ENCODE measurements around the gene SLC26A8. TPM values are rescaled to one million over a fixed set of nuclear protein-coding genes. Genes with fewer than 3 reads are reported as not detected.
"Not testable (repeated sequence)": the region's sequence is repeated elsewhere in the genome, so short reads cannot be mapped to it uniquely, and the experiment has no call there.

The SLC26A8 gene
- total RNA-seq, 1 donor: under 0.01 TPM

DNA sequence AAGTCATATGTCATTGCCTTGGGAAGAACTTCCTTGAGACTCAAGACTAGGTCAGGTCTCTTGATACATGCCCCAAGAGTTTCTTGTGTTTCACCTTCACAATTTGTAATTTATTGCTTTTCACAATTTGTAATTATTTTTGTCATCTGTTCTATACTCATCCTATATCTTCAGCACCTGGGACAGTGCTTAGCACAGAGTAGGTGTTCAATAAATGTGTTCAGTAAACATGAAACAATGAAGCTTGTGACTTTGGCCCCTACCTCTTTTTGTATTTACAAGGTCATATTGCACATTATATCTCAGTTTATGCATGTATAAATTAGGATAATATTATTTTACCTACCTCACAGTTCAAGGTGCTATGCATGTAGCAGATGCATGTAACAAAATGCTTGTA, 82.1 kb downstream of the SLC26A8 start:
- Histone ChIP-seq H3K4me2 (ENCODE audit: insufficient read depth, low read length) (no peak overlapping the region), H3K4me1 (ENCODE audit: insufficient read depth, low read length) (no peaks in the 10 kb centered on the region), H3K27me3 (ENCODE audit: insufficient read depth, low read length) (no peaks in the 10 kb centered on the region), H3K36me3 (ENCODE audit: insufficient read depth, low read length) (no peaks in the 10 kb centered on the region), H4K20me1 (ENCODE audit: insufficient read depth, low read length) (no peaks in the 10 kb centered on the region), H3K4me3 (ENCODE audit: insufficient read depth, low read length) (no peak overlapping the region), H3K27ac (ENCODE audit: low read depth, low read length) (no peak overlapping the region), H3K9me3 (ENCODE audit: low read depth, low read length) (no peaks in the 10 kb centered on the region), H2AFZ (ENCODE audit: low read length) (no peak overlapping the region), H3K79me2 (ENCODE audit: insufficient read depth, low read length) (no peaks in the 10 kb centered on the region)
- TF ChIP-seq, protein P1, sequence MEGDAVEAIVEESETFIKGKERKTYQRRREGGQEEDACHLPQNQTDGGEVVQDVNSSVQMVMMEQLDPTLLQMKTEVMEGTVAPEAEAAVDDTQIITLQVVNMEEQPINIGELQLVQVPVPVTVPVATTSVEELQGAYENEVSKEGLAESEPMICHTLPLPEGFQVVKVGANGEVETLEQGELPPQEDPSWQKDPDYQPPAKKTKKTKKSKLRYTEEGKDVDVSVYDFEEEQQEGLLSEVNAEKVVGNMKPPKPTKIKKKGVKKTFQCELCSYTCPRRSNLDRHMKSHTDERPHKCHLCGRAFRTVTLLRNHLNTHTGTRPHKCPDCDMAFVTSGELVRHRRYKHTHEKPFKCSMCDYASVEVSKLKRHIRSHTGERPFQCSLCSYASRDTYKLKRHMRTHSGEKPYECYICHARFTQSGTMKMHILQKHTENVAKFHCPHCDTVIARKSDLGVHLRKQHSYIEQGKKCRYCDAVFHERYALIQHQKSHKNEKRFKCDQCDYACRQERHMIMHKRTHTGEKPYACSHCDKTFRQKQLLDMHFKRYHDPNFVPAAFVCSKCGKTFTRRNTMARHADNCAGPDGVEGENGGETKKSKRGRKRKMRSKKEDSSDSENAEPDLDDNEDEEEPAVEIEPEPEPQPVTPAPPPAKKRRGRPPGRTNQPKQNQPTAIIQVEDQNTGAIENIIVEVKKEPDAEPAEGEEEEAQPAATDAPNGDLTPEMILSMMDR (IDR thresholded peaks at IDR 0.05; ENCODE audit: extremely low read depth, low read depth, low read length): no peak
- no peak for DNase-seq (ENCODE audit: insufficient read length, low spot score, missing footprints)

DNA sequence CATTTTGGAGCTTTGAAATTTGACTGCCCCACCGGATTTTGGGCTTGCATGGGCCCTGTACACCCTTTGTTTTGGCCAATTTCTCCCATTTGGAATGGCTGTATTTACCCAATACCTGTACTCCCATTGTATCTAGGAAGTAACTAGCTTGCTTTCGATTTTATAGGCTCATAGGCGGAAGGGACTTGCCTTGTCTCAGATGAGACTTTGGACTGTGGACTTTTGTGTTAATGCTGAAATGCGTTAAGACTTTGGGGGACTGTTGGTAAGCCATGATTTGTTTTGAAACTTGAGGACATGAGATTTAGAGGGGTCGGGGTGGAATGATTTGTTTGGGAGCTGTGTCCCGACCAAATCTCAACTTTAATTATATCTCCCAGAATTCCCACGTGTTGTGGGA, 83.3 kb downstream of the SLC26A8 start:
- H3K4me2 ChIP-seq (ENCODE audit: insufficient read depth, low read length); H3K79me2 ChIP-seq (ENCODE audit: insufficient read depth, low read length); H3K9me3 ChIP-seq (ENCODE audit: low read depth, low read length); DNase-seq (ENCODE audit: insufficient read length, low spot score, missing footprints); H3K4me1 ChIP-seq (ENCODE audit: insufficient read depth, low read length); H3K27me3 ChIP-seq (ENCODE audit: insufficient read depth, low read length); H3K27ac ChIP-seq (ENCODE audit: low read depth, low read length); H3K4me3 ChIP-seq (ENCODE audit: insufficient read depth, low read length); H4K20me1 ChIP-seq (ENCODE audit: insufficient read depth, low read length); H2AFZ ChIP-seq (ENCODE audit: low read length); H3K36me3 ChIP-seq (ENCODE audit: insufficient read depth, low read length): not testable (repeated sequence)

DNA sequence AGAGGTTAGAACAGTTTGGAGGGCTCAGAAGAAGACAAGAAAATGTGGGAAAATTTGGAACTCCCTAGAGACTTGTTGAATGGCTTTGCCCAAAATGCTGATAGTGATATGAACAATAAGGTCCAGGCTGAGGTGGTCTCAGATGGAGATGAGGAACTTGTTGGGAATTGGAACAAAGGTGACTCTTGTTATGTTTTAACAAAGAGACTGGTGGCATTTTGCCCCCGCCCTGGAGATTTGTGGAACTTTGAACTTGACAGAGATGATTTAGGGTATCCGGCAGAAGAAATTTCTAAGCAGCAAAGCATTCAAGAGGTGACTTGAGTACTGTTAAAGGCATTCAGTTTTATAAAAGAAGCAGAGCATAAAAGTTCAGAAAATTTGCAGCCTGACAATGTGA, 84.4 kb downstream of the SLC26A8 start:
- not testable (repeated sequence) for H2AFZ ChIP-seq (ENCODE audit: low read length); H3K36me3 ChIP-seq (ENCODE audit: insufficient read depth, low read length); H3K27me3 ChIP-seq (ENCODE audit: insufficient read depth, low read length); H3K4me2 ChIP-seq (ENCODE audit: insufficient read depth, low read length); H3K27ac ChIP-seq (ENCODE audit: low read depth, low read length); H3K4me3 ChIP-seq (ENCODE audit: insufficient read depth, low read length); H4K20me1 ChIP-seq (ENCODE audit: insufficient read depth, low read length); DNase-seq (ENCODE audit: insufficient read length, low spot score, missing footprints); H3K79me2 ChIP-seq (ENCODE audit: insufficient read depth, low read length); H3K9me3 ChIP-seq (ENCODE audit: low read depth, low read length); H3K4me1 ChIP-seq (ENCODE audit: insufficient read depth, low read length)

DNA sequence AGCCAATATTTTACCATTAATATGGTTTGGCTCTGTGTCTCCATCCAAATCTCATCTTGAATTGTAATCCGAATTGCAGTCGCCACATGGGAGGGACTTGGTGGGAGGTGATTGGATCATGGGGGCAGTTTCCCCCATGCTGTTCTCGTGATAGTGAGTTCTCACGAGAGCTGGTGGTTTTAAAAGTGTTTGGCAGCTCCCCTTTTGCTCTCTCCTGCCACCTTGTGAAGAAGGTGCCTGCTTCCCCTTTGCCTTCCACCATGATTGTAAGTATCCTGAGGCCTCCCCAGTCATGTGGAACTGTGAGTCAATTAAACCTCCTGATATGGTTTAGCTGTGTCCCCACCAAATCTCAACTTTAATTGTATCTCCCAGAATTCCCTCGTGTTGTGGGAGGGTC, 85.2 kb downstream of the SLC26A8 start:
- H3K4me2 ChIP-seq (ENCODE audit: insufficient read depth, low read length); H2AFZ ChIP-seq (ENCODE audit: low read length); H3K27ac ChIP-seq (ENCODE audit: low read depth, low read length); H3K4me1 ChIP-seq (ENCODE audit: insufficient read depth, low read length); H4K20me1 ChIP-seq (ENCODE audit: insufficient read depth, low read length); H3K36me3 ChIP-seq (ENCODE audit: insufficient read depth, low read length); H3K9me3 ChIP-seq (ENCODE audit: low read depth, low read length); DNase-seq (ENCODE audit: insufficient read length, low spot score, missing footprints); H3K79me2 ChIP-seq (ENCODE audit: insufficient read depth, low read length); H3K27me3 ChIP-seq (ENCODE audit: insufficient read depth, low read length); H3K4me3 ChIP-seq (ENCODE audit: insufficient read depth, low read length): not testable (repeated sequence)

DNA sequence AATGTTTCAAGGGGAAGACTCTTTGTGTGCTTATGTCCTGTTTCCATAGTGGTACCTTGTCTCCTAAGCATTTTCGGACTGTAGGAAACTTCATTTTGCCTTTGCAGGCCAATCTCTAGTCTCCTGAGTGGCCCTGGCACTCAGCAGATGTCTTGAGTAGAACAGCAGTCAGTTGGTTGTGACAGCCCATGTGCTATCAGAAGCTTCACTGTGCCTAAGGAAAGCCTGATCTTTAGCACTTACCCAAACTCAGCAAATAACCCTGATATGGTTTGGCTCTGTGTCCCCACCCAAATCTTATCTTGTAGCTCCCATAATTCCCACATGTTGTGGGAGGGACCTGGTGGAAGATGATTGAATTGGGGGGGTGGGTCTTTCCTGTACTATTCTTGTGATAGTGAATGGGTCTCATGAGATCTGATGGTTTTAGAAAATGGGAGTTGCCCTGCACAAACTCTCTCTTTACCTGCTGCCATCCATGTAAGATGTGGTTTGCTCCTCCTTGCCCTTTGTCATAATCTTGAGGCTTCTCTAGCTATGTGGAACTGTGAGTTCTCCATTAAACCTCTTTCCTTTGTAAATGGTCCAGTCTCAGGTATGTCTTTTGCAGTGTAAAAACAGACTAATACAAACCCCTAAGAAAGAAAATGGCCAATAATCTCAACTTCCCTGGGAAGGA, 87.6 kb downstream of the SLC26A8 start:
- no peaks in the 10 kb centered on the region for H4K20me1 ChIP-seq (ENCODE audit: insufficient read depth, low read length)
- H3K9me3 ChIP-seq (ENCODE audit: low read depth, low read length): no peaks in the 10 kb centered on the region
- H3K4me2 ChIP-seq (ENCODE audit: insufficient read depth, low read length): no peak overlapping the region
- H3K36me3 ChIP-seq (ENCODE audit: insufficient read depth, low read length): no peaks in the 10 kb centered on the region
- H3K4me3 ChIP-seq (ENCODE audit: insufficient read depth, low read length): no peak overlapping the region
- TF ChIP-seq, protein P1 (IDR thresholded peaks at IDR 0.05; ENCODE audit: extremely low read depth, low read depth, low read length): no peak
- no peak overlapping the region for H2AFZ ChIP-seq (ENCODE audit: low read length)
- no peaks in the 10 kb centered on the region for H3K79me2 ChIP-seq (ENCODE audit: insufficient read depth, low read length)
- DNase-seq (ENCODE audit: insufficient read length, low spot score, missing footprints): peak; percentile 58
- H3K27me3 ChIP-seq (ENCODE audit: insufficient read depth, low read length): no peaks in the 10 kb centered on the region
- no peaks in the 10 kb centered on the region for H3K4me1 ChIP-seq (ENCODE audit: insufficient read depth, low read length)
- no peak overlapping the region for H3K27ac ChIP-seq (ENCODE audit: low read depth, low read length)

All from osteoblast (primary cell).